Upper lobe of left lung (tissue), 6 donors: Measurements from ENCODE around the gene GLRA3. TPM values are rescaled to one million over a fixed set of nuclear protein-coding genes. Genes with fewer than 3 reads are reported as not detected.
A peak's percentile ranks its signal among the peaks of the same experiment; 100 is the strongest.
"Not testable (repeated sequence)": the region's sequence is repeated elsewhere in the genome, so short reads cannot be mapped to it uniquely, and the experiment has no call there.

Experiments used
- ATAC-seq, 2 donors: fragments of 200-7000 bp; cut with Tn5 transposase; one replicate each; pipeline ENCODE4 v1.9.1; 2022; ENCODE audit warnings: mild to moderate bottlenecking in 2 of 2, moderate library complexity in 2 of 2; ENCODE audit not compliant: low FRiP score in 2 of 2
- DNase-seq, 2 donors: peaks; one replicate each; pipeline ENCODE4 v3.0.0-alpha.2; 2019 to 2020
- H3K27ac ChIP-seq, 4 donors: fragments of 200-600 bp; sonication (generic); one replicate each; pipeline ENCODE4 v1.5.1; 2016 to 2019
- H3K27me3 ChIP-seq, 4 donors: fragments of 200-600 bp; sonication (generic); one replicate each; pipeline ENCODE4 v1.5.1; 2017 to 2019
- H3K36me3 ChIP-seq, 4 donors: fragments of 200-600 bp; sonication (generic); one replicate each; pipeline ENCODE4 v1.5.1; 2016 to 2019
- H3K4me1 ChIP-seq, 4 donors: fragments of 200-600 bp; sonication (generic); one replicate each; pipeline ENCODE4 v1.5.1; 2018 to 2019
- H3K4me3 ChIP-seq, 4 donors: fragments of 200-600 bp; sonication (generic); one replicate each; pipeline ENCODE4 v1.5.1; 2017 to 2019; ENCODE audit warnings: mild to moderate bottlenecking in 2 of 4, moderate library complexity in 1 of 4
- H3K9me3 ChIP-seq, 4 donors: fragments of 200-600 bp; sonication (generic); one replicate each; pipeline ENCODE4 v1.5.1; 2018 to 2019
- EP300 ChIP-seq, 4 donors: sonication (generic); formaldehyde crosslinking; IDR thresholded peaks; one replicate each; pipeline ENCODE4 v1.5.1; 2017; ENCODE audit warnings: antibody characterized with exemption in 4 of 4, control low read depth in 2 of 4
- POLR2A ChIP-seq, 4 donors: fragments of 450-650 bp; IDR thresholded peaks; one replicate each; pipeline ENCODE4 v1.5.1; 2016 to 2017; ENCODE audit warnings: antibody characterized with exemption in 4 of 4, mild to moderate bottlenecking in 2 of 4
- POLR2AphosphoS5 ChIP-seq, 2 donors: sonication (generic); formaldehyde crosslinking; IDR thresholded peaks; one replicate each; pipeline ENCODE4 v1.5.1; 2017; ENCODE audit warnings: antibody characterized with exemption in 2 of 2
- WGBS, 2 donors: methylation state at CpG; one replicate each; pipeline ENCODE4 v1.1.5; 2017 to 2018; 5-methylcytosine and 5-hydroxymethylcytosine counted together
- total RNA-seq, 6 donors: library from RNA; depleted of rRNA in 4 of 6; stranded (reverse); fragments of >200 nt in 4 of 6; gene quantifications; one replicate each; pipeline versions ENCODE4 v1.1.0 to v1.2.1, GENCODE V29; 2016 to 2021
- TF ChIP-seq, protein P1 (sequence below), 6 experiments: fragments of 450-650 bp in 4 of 6; fragments of 200-600 bp in 2 of 6; sonication (generic) in 2 of 6; IDR thresholded peaks; one replicate each; pipeline ENCODE4 v1.5.1; 2016 to 2019; ENCODE audit warnings: antibody characterized with exemption in 6 of 6
- donor health status: DM: no; HTN: no; CAD: no; lungs with moderate emphysema.
- donor health status: DM: no; HTN: yes; CAD: no; lungs with severe emphysema.

Gene GLRA3
- under 1 TPM in 3 of 6 donors, not detected in 3; 0.03 to 0.33 (median 0.15) TPM for total RNA-seq

DNA sequence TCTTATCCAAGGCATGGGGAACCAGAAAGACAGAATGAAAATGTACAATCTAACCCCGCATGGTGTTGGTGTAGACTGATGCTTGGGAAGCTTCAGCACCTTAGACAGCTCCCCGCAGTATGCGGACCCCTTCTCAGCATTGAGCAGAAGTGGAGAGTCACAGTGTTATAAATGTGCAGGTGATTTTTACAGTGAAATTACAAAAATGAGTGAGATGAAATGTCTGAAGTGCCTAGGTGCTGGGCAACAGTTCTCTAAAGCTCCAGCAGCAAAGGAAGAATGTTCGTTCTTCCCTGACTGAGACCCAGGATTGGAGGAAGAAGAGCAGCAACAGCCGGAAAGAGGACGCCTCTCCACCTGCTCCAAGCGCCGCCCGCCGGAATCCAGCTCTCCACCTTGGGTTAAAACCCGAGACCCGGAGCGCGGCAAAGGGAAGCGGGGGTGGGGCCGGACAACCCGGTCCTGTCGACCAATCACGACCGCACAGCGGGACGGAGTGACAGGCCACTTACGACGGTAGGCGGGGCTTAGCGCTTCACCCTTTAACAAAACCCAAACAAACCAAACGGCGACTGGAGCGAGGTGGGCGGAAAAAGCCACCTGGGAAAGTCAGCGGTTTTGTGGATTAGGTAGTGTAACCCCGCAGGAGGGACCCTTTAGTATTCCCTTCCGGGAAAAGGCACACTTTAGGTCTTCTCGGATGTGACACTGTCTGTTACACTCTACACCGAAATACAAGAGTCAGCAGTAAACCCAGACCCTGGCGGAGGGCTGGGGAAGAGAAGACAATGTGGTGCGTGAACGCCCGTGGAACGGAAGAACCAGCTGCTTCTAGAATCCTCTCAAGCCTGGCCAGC, at the start of gene GLRA3:
Gene GLRA3, minus strand, starts transcription at position 403 of the 857 bp plus-strand sequence. CDS start 436 bp downstream, outside the sequence.
- Histone ChIP-seq H3K27me3 (no peaks in the 10 kb centered on the region), H3K27ac (no peak within 1 kb of the TSS), H3K4me3 (peak within 1 kb of the TSS; percentile 22 to 39 (median 28)), H3K4me1 (peaks cover 0 to 8% (median 5%) of the 10 kb centered on the region in 4 donors), H3K36me3 (no peaks in the 10 kb centered on the region), H3K9me3 (no peaks in the 10 kb centered on the region)
- TF ChIP-seq POLR2A (IDR thresholded peaks at IDR 0.05) (no peak), POLR2AphosphoS5 (IDR thresholded peaks at IDR 0.05) (no peak), EP300 (IDR thresholded peaks at IDR 0.05) (no peak)
- TF ChIP-seq, protein P1, sequence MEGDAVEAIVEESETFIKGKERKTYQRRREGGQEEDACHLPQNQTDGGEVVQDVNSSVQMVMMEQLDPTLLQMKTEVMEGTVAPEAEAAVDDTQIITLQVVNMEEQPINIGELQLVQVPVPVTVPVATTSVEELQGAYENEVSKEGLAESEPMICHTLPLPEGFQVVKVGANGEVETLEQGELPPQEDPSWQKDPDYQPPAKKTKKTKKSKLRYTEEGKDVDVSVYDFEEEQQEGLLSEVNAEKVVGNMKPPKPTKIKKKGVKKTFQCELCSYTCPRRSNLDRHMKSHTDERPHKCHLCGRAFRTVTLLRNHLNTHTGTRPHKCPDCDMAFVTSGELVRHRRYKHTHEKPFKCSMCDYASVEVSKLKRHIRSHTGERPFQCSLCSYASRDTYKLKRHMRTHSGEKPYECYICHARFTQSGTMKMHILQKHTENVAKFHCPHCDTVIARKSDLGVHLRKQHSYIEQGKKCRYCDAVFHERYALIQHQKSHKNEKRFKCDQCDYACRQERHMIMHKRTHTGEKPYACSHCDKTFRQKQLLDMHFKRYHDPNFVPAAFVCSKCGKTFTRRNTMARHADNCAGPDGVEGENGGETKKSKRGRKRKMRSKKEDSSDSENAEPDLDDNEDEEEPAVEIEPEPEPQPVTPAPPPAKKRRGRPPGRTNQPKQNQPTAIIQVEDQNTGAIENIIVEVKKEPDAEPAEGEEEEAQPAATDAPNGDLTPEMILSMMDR (IDR thresholded peaks at IDR 0.05): no peak
- DNase-seq (peak; percentile 57 to 86), ATAC-seq (peak; percentile 65 to 83)
- 4% methylated on average over 32 to 40 of the region's 40 CpGs for WGBS, 2 donors

DNA sequence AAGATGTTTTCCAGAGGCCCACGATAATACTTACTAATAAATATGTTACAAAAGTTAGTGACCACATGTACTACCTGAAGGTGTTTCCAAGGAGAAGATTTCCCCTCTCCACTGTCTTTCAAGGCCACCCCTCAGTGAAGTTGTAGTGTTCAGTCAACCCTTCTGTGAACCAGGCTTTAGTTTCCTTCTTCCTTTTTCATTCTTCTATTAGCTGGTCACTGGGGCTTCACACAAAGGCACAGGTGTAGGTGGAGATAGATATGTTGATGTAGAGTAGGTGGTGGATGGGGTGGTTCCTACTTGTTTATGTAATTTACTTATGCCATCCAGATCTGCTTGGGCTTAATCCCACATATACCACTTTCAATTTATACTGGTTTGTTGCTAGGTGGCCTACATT, 45.9 kb upstream of the GLRA3 start:
- DNase-seq (no peak), ATAC-seq (no peak)
- WGBS, 2 donors: 67 to 76% methylated on average over 1 of the region's 1 CpG
- no peaks in the 10 kb centered on the region for H3K27me3 ChIP-seq
- peaks cover 0 to 5% (median 0%) of the 10 kb centered on the region in 4 donors for H3K4me1 ChIP-seq
- no peaks in the 10 kb centered on the region for H3K9me3 ChIP-seq
- H3K36me3 ChIP-seq: no peaks in the 10 kb centered on the region
- TF ChIP-seq, protein P1 (IDR thresholded peaks at IDR 0.05): no peak
- no peak for TF ChIP-seq POLR2AphosphoS5 (IDR thresholded peaks at IDR 0.05)
- no peak for TF ChIP-seq EP300 (IDR thresholded peaks at IDR 0.05)
- H3K4me3 ChIP-seq: no peak overlapping the region
- no peak overlapping the region for H3K27ac ChIP-seq

DNA sequence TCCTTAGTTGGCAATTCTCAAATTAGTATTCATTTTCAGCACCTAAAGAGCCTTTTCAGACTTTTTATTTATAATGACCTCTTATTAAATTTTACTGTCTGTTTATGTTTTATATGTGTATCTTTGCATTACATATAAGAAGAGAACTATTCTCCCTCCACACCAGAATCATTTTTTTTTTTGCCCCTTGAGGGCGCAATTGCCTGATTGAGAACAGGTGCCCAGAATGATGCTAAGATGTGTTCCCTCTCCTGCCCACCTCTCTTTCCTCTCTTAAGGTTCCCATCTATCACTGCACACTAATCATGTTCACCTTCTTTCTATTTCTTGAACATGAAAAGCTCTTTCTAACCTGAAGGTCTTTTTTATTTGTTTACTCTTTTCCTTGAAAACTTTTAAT, 44.9 kb upstream of the GLRA3 start:
- Histone ChIP-seq H3K9me3 (no peaks in the 10 kb centered on the region), H3K27me3 (no peaks in the 10 kb centered on the region), H3K4me3 (no peak overlapping the region), H3K27ac (no peak overlapping the region), H3K4me1 (peaks cover 0 to 5% (median 0%) of the 10 kb centered on the region in 4 donors), H3K36me3 (no peaks in the 10 kb centered on the region)
- WGBS, 2 donors: 42 to 56% methylated on average over 1 of the region's 1 CpG
- ATAC-seq (no peak), DNase-seq (no peak)
- TF ChIP-seq POLR2A (IDR thresholded peaks at IDR 0.05) (no peak), EP300 (IDR thresholded peaks at IDR 0.05) (no peak), POLR2AphosphoS5 (IDR thresholded peaks at IDR 0.05) (no peak)
- TF ChIP-seq, protein P1 (IDR thresholded peaks at IDR 0.05): peak in 1 of 6 experiments; percentile 16

DNA sequence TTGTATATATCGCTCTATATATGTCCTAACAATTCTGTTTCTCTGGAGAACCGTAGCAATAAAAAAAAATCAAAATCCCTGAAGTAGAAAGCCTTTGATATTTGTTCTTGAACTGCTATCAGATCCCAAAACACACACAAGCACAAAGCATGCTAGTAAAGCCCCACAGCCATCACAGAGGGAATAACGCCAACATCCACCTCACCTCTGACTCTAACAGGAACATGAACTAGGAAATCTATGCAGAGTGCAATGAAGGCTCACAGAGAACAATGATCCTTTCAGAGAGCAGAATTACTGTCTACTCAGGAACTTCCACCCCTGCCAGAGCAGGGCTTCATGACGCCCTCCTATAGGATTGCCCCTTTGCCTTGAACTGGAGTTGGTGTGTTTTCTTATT, 44.1 kb upstream of the GLRA3 start:
- H3K27me3 ChIP-seq, H3K27ac ChIP-seq, H3K4me1 ChIP-seq, ATAC-seq, H3K36me3 ChIP-seq, H3K4me3 ChIP-seq, H3K9me3 ChIP-seq, DNase-seq: not testable (repeated sequence)
- WGBS, 2 donors: 70 to 74% methylated on average over 4 of the region's 4 CpGs

DNA sequence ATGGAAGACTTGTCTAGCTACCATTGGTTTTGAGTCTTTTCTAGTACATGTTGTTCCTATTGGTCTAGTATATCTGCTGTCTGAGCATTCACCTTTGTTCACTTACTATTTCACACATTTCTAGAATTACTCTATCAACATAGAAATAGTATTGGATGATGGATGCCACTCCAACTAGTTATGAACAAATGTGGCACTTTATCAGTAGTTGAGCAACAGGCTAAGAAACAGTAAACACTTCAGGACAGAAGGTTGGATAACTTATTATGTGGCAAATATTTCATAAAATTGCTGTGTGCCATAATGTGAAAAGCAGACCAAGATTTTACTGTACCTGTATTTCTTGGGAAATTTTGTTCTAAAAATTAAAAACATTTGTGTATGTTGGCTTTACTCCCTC, 42.4 kb upstream of the GLRA3 start:
- no peak overlapping the region for H3K4me3 ChIP-seq
- no peaks in the 10 kb centered on the region for H3K27me3 ChIP-seq
- peak overlapping the region in 1 of 4 donors; percentile 27 for H3K27ac ChIP-seq
- H3K36me3 ChIP-seq: no peaks in the 10 kb centered on the region
- peak in 1 of 2 donors; percentile 37 for ATAC-seq
- peaks cover 0 to 5% (median 0%) of the 10 kb centered on the region in 4 donors for H3K4me1 ChIP-seq
- TF ChIP-seq EP300 (IDR thresholded peaks at IDR 0.05) (peak in 1 of 4 donors; percentile 66), POLR2AphosphoS5 (IDR thresholded peaks at IDR 0.05) (no peak)
- H3K9me3 ChIP-seq: no peaks in the 10 kb centered on the region
- no peak for DNase-seq
